Transverse colon (tissue), 4 donors: Measurements from ENCODE around the gene NFASC.

Experiments
- EP300 ChIP-seq: sonication (generic); formaldehyde crosslinking; IDR thresholded peaks from one replicate; pipeline ENCODE4 v1.6.1; 2017; ENCODE audit warnings: antibody characterized with exemption, low read depth
- POLR2AphosphoS5 ChIP-seq, 3 donors: sonication (generic); formaldehyde crosslinking; IDR thresholded peaks; one replicate each; pipeline ENCODE4 v1.6.1; 2016; ENCODE audit warnings: antibody characterized with exemption in 3 of 3
- TF ChIP-seq, protein P1 (sequence below), 5 experiments: fragments of 200-600 bp in 3 of 5; fragments of 450-650 bp in 2 of 5; sonication (generic) in 3 of 5; IDR thresholded peaks; 1 replicate in 2 of 5; 2 replicates in 3 of 5; pipeline ENCODE4 v1.5.1; 2016 to 2017; ENCODE audit warnings: antibody characterized with exemption in 5 of 5, inconsistent platforms in 3 of 5, mild to moderate bottlenecking in 2 of 5, moderate library complexity in 1 of 5

- TF ChIP-seq, protein P1, sequence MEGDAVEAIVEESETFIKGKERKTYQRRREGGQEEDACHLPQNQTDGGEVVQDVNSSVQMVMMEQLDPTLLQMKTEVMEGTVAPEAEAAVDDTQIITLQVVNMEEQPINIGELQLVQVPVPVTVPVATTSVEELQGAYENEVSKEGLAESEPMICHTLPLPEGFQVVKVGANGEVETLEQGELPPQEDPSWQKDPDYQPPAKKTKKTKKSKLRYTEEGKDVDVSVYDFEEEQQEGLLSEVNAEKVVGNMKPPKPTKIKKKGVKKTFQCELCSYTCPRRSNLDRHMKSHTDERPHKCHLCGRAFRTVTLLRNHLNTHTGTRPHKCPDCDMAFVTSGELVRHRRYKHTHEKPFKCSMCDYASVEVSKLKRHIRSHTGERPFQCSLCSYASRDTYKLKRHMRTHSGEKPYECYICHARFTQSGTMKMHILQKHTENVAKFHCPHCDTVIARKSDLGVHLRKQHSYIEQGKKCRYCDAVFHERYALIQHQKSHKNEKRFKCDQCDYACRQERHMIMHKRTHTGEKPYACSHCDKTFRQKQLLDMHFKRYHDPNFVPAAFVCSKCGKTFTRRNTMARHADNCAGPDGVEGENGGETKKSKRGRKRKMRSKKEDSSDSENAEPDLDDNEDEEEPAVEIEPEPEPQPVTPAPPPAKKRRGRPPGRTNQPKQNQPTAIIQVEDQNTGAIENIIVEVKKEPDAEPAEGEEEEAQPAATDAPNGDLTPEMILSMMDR (IDR thresholded peaks at IDR 0.05) = no peak
- TF ChIP-seq EP300 (no peak), POLR2AphosphoS5 (IDR thresholded peaks at IDR 0.05) (no peak)
Measured at GRCh38 chr1:205071028-205071409, 200.4 kb downstream of the NFASC start.
